ENCODE results near the gene SECTM1.
A peak's percentile ranks its signal among the peaks of the same experiment; 100 is the strongest.

The SECTM1 gene

GRCh38 chr17:82282239-82283207, 51.0 kb downstream of the SECTM1 start:
- no peak overlapping the region for H3K23ac ChIP-seq (ENCODE audit: low read depth, low read length, poor library complexity)
- peak overlapping the region; percentile 73 for H4K91ac ChIP-seq (ENCODE audit: low read depth, low read length, poor library complexity)
- no peak overlapping the region for H3K27ac ChIP-seq (replicated peaks; ENCODE audit: low read length)
- H3K4me2 ChIP-seq (ENCODE audit: insufficient read depth, low read length, poor library complexity, severe bottlenecking) = no peak overlapping the region
- H3K4ac ChIP-seq (ENCODE audit: low read length) = no peak overlapping the region
- peak overlapping the region; percentile 6 for H3K9ac ChIP-seq (ENCODE audit: low read depth, low read length, poor library complexity)
- no peak overlapping the region for H2BK5ac ChIP-seq (ENCODE audit: low read length)
- H3K9me3 ChIP-seq (replicated peaks in 1 of 2; ENCODE audit: control insufficient read depth in 2 of 2, insufficient read depth in 1 of 2, low read depth in 1 of 2, low read length in 2 of 2) = peaks cover 6% of the 10 kb centered on the region in 2 donors
- DNase-seq (ENCODE audit: low spot score) = no peak
- H2AFZ ChIP-seq (ENCODE audit: low read length) = no peak overlapping the region
- peak overlapping the region; percentile 54 for H2AK5ac ChIP-seq (ENCODE audit: low read depth, low read length)
- H3K79me1 ChIP-seq (ENCODE audit: low read depth, low read length) = peaks cover 2% of the 10 kb centered on the region
- H3K36me3 ChIP-seq (replicated peaks in 1 of 2; ENCODE audit: control insufficient read depth in 2 of 2, insufficient read depth in 2 of 2, low read length in 2 of 2) = peaks cover 0 to 3% of the 10 kb centered on the region in 2 donors
- WGBS, 2 donors (ENCODE audit: extremely low coverage in 2 of 2, insufficient read length in 2 of 2, insufficient replicate concordance in 1 of 2) = no CpG with 5 or more reads among the region's 25 CpGs
- H4K8ac ChIP-seq (ENCODE audit: low read depth, low read length) = no peak overlapping the region
- no peak overlapping the region for H2BK15ac ChIP-seq (ENCODE audit: low read length)
- no peaks in the 10 kb centered on the region for H3K27me3 ChIP-seq (ENCODE audit: control insufficient read depth in 3 of 3, insufficient read depth in 3 of 3, low read depth in 1 of 3, low read length in 3 of 3)
- peak overlapping the region; percentile 65 for H3K14ac ChIP-seq (ENCODE audit: low read length)
- peak overlapping the region in 1 of 2 donors; percentile 35 for H3K4me3 ChIP-seq (ENCODE audit: low read length in 2 of 2)
- no peak overlapping the region for H2BK120ac ChIP-seq (ENCODE audit: low read depth, low read length)
- peaks cover 10 to 14% of the 10 kb centered on the region in 2 donors for H3K4me1 ChIP-seq (ENCODE audit: control insufficient read depth in 2 of 2, insufficient read depth in 1 of 2, low read depth in 1 of 2, low read length in 2 of 2)
- peak overlapping the region; percentile 62 for H3K18ac ChIP-seq (ENCODE audit: low read length)
- peak overlapping the region; percentile 16 for H2BK12ac ChIP-seq (ENCODE audit: low read length)

DNA sequence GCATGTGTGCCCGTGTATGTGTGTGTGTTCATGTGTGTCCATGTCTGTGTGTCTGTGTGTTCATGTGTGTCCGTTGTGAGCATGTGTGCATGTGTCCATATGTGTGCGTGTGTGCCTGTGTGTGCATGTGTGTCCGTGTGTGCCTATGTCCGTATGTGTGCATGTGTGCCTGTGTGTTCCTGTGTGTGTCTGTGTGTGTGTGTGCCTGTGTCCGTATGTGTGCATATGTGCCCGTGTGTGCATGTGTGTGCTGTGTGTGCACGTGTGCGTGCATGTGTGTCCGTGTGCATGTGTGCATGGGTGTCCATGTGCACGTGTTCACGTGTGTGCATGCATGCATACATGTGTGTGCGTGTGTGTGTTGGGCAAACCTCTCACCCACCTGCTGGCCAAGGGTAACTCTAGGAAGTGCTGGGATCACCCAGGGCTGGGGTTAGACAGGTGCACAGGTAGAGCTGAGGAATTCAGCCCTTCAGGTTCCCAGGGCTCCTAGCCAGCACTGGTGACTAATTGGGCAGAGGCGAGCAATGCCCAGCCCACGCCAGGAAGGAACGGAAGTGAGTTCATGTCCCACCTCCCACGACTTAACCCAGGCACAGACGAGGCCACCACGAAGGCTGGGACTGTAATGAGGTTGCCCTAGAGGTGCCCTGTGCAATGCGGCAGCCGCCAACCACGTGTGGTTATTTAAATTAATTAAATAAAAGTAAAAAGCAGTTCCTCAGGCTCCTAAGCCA, 51.9 kb downstream of the SECTM1 start:
- peak overlapping the region; percentile 43 for H3K14ac ChIP-seq (ENCODE audit: low read length)
- no peak for DNase-seq (ENCODE audit: low spot score)
- H2BK12ac ChIP-seq (ENCODE audit: low read length) = no peak overlapping the region
- H3K23ac ChIP-seq (ENCODE audit: low read depth, low read length, poor library complexity) = peak overlapping the region; percentile 96
- H3K18ac ChIP-seq (ENCODE audit: low read length) = no peak overlapping the region
- no peak overlapping the region for H3K27ac ChIP-seq (replicated peaks; ENCODE audit: low read length)
- H3K4me1 ChIP-seq (ENCODE audit: control insufficient read depth in 2 of 2, insufficient read depth in 1 of 2, low read depth in 1 of 2, low read length in 2 of 2) = peaks cover 13 to 18% of the 10 kb centered on the region in 2 donors
- H2BK120ac ChIP-seq (ENCODE audit: low read depth, low read length) = no peak overlapping the region
- H3K4ac ChIP-seq (ENCODE audit: low read length) = no peak overlapping the region
- H3K27me3 ChIP-seq (ENCODE audit: control insufficient read depth in 3 of 3, insufficient read depth in 3 of 3, low read depth in 1 of 3, low read length in 3 of 3) = no peaks in the 10 kb centered on the region
- H2BK15ac ChIP-seq (ENCODE audit: low read length) = no peak overlapping the region
- no peak overlapping the region for H2AK5ac ChIP-seq (ENCODE audit: low read depth, low read length)
- WGBS, 2 donors (ENCODE audit: extremely low coverage in 2 of 2, insufficient read length in 2 of 2, insufficient replicate concordance in 1 of 2) = no CpG with 5 or more reads among the region's 22 CpGs
- peaks cover 0 to 3% of the 10 kb centered on the region in 2 donors for H3K9me3 ChIP-seq (replicated peaks in 1 of 2; ENCODE audit: control insufficient read depth in 2 of 2, insufficient read depth in 1 of 2, low read depth in 1 of 2, low read length in 2 of 2)
- no peak overlapping the region for H2AFZ ChIP-seq (ENCODE audit: low read length)
- H2BK5ac ChIP-seq (ENCODE audit: low read length) = no peak overlapping the region
- no peak overlapping the region for H3K4me2 ChIP-seq (ENCODE audit: insufficient read depth, low read length, poor library complexity, severe bottlenecking)
- H3K36me3 ChIP-seq (replicated peaks in 1 of 2; ENCODE audit: control insufficient read depth in 2 of 2, insufficient read depth in 2 of 2, low read length in 2 of 2) = peaks cover 0 to 3% of the 10 kb centered on the region in 2 donors
- H3K9ac ChIP-seq (ENCODE audit: low read depth, low read length, poor library complexity) = peak overlapping the region; percentile 38
- no peak overlapping the region for H4K8ac ChIP-seq (ENCODE audit: low read depth, low read length)
- no peak overlapping the region for H4K91ac ChIP-seq (ENCODE audit: low read depth, low read length, poor library complexity)
- H3K4me3 ChIP-seq (ENCODE audit: low read length in 2 of 2) = peak overlapping the region in 1 of 2 donors; percentile 71
- H3K79me1 ChIP-seq (ENCODE audit: low read depth, low read length) = peaks cover 2% of the 10 kb centered on the region

GRCh38 chr17:82281076-82281475, 52.5 kb downstream of the SECTM1 start:
- Histone ChIP-seq H3K36me3 (replicated peaks in 1 of 2; ENCODE audit: control insufficient read depth in 2 of 2, insufficient read depth in 2 of 2, low read length in 2 of 2) (peaks cover 0 to 3% of the 10 kb centered on the region in 2 donors), H3K4me3 (ENCODE audit: low read length in 2 of 2) (peak overlapping the region in 1 of 2 donors; percentile 71), H3K9ac (ENCODE audit: low read depth, low read length, poor library complexity) (peak overlapping the region; percentile 38), H2BK5ac (ENCODE audit: low read length) (no peak overlapping the region), H2BK12ac (ENCODE audit: low read length) (peak overlapping the region; percentile 28), H2BK15ac (ENCODE audit: low read length) (peak overlapping the region; percentile 25), H3K18ac (ENCODE audit: low read length) (no peak overlapping the region), H4K91ac (ENCODE audit: low read depth, low read length, poor library complexity) (no peak overlapping the region), H3K79me1 (ENCODE audit: low read depth, low read length) (peaks cover 2% of the 10 kb centered on the region), H3K27me3 (ENCODE audit: control insufficient read depth in 3 of 3, insufficient read depth in 3 of 3, low read depth in 1 of 3, low read length in 3 of 3) (no peaks in the 10 kb centered on the region), H3K4me2 (ENCODE audit: insufficient read depth, low read length, poor library complexity, severe bottlenecking) (no peak overlapping the region), H3K4ac (ENCODE audit: low read length) (no peak overlapping the region), H3K4me1 (ENCODE audit: control insufficient read depth in 2 of 2, insufficient read depth in 1 of 2, low read depth in 1 of 2, low read length in 2 of 2) (peaks cover 13 to 18% of the 10 kb centered on the region in 2 donors), H2AFZ (ENCODE audit: low read length) (peak overlapping the region; percentile 22), H3K23ac (ENCODE audit: low read depth, low read length, poor library complexity) (no peak overlapping the region), H2AK5ac (ENCODE audit: low read depth, low read length) (no peak overlapping the region), H3K9me3 (replicated peaks in 1 of 2; ENCODE audit: control insufficient read depth in 2 of 2, insufficient read depth in 1 of 2, low read depth in 1 of 2, low read length in 2 of 2) (peaks cover 0 to 3% of the 10 kb centered on the region in 2 donors), H3K14ac (ENCODE audit: low read length) (no peak overlapping the region), H3K27ac (replicated peaks; ENCODE audit: low read length) (no peak overlapping the region), H2BK120ac (ENCODE audit: low read depth, low read length) (no peak overlapping the region), H4K8ac (ENCODE audit: low read depth, low read length) (no peak overlapping the region)
- no peak for DNase-seq (ENCODE audit: low spot score)
- no CpG with 5 or more reads among the region's 7 CpGs for WGBS, 2 donors (ENCODE audit: extremely low coverage in 2 of 2, insufficient read length in 2 of 2, insufficient replicate concordance in 1 of 2)

- no peak overlapping the region for H3K14ac ChIP-seq (ENCODE audit: low read length)
- peaks cover 2% of the 10 kb centered on the region for H3K79me1 ChIP-seq (ENCODE audit: low read depth, low read length)
- H3K27ac ChIP-seq (replicated peaks; ENCODE audit: low read length) = no peak overlapping the region
- WGBS, 2 donors (ENCODE audit: extremely low coverage in 2 of 2, insufficient read length in 2 of 2, insufficient replicate concordance in 1 of 2) = no CpG with 5 or more reads among the region's 8 CpGs
- H2AK5ac ChIP-seq (ENCODE audit: low read depth, low read length) = no peak overlapping the region
- H3K4me1 ChIP-seq (ENCODE audit: control insufficient read depth in 2 of 2, insufficient read depth in 1 of 2, low read depth in 1 of 2, low read length in 2 of 2) = peaks cover 12 to 18% of the 10 kb centered on the region in 2 donors
- DNase-seq (ENCODE audit: low spot score) = no peak
- no peak overlapping the region for H2BK12ac ChIP-seq (ENCODE audit: low read length)
- peak overlapping the region; percentile 22 for H2AFZ ChIP-seq (ENCODE audit: low read length)
- no peak overlapping the region for H2BK120ac ChIP-seq (ENCODE audit: low read depth, low read length)
- no peak overlapping the region for H3K23ac ChIP-seq (ENCODE audit: low read depth, low read length, poor library complexity)
- peaks cover 0 to 3% of the 10 kb centered on the region in 2 donors for H3K9me3 ChIP-seq (replicated peaks in 1 of 2; ENCODE audit: control insufficient read depth in 2 of 2, insufficient read depth in 1 of 2, low read depth in 1 of 2, low read length in 2 of 2)
- no peak overlapping the region for H3K9ac ChIP-seq (ENCODE audit: low read depth, low read length, poor library complexity)
- H3K36me3 ChIP-seq (replicated peaks in 1 of 2; ENCODE audit: control insufficient read depth in 2 of 2, insufficient read depth in 2 of 2, low read length in 2 of 2) = peaks cover 0 to 3% of the 10 kb centered on the region in 2 donors
- no peaks in the 10 kb centered on the region for H3K27me3 ChIP-seq (ENCODE audit: control insufficient read depth in 3 of 3, insufficient read depth in 3 of 3, low read depth in 1 of 3, low read length in 3 of 3)
- H2BK5ac ChIP-seq (ENCODE audit: low read length) = no peak overlapping the region
- H4K91ac ChIP-seq (ENCODE audit: low read depth, low read length, poor library complexity) = no peak overlapping the region
- H3K18ac ChIP-seq (ENCODE audit: low read length) = no peak overlapping the region
- no peak overlapping the region for H3K4ac ChIP-seq (ENCODE audit: low read length)
- no peak overlapping the region for H4K8ac ChIP-seq (ENCODE audit: low read depth, low read length)
- H3K4me2 ChIP-seq (ENCODE audit: insufficient read depth, low read length, poor library complexity, severe bottlenecking) = no peak overlapping the region
- no peak overlapping the region for H3K4me3 ChIP-seq (ENCODE audit: low read length in 2 of 2)
- H2BK15ac ChIP-seq (ENCODE audit: low read length) = no peak overlapping the region
These were observed 53.0 kb downstream of the SECTM1 start for GRCh38 chr17:82280537-82280936.

Measured in neuronal stem cell (in vitro differentiated cells).